T-cell (primary cell): Measurements from ENCODE around the gene AGXT. TPM values are rescaled to one million over a fixed set of nuclear protein-coding genes. Genes with fewer than 3 reads are reported as not detected.

Source experiments
- ATAC-seq, 4 experiments: fragments of 200-7000 bp in 3 of 4; fragments of 150-1000 bp in 1 of 4; cut with Tn5 transposase; replicated peaks in 1 of 4; 1 replicate in 3 of 4; 2 replicates in 1 of 4; pipeline ENCODE4 v1.10.0; 2021; ENCODE audit warnings: moderate library complexity in 3 of 4, mild to moderate bottlenecking in 2 of 4, moderate number of reproducible peaks in 1 of 4
- CTCF ChIA-PET, 2 donors: fragments of 300-600 bp; sonication (Branson Sonifier 250); formaldehyde crosslinking; loops; one replicate each; lab custom pipeline; 2022; ENCODE audit warnings: antibody characterized with exemption in 2 of 2; lab: Charles Lee
- POLR2A ChIA-PET, 2 donors: fragments of 300-600 bp; sonication (Branson Sonifier 250); formaldehyde crosslinking; loops; one replicate each; lab custom pipeline; 2022; ENCODE audit warnings: antibody characterized with exemption in 2 of 2; lab: Charles Lee
- DNase-seq, 35 experiments: peaks; one replicate each; pipeline versions ENCODE4 v3.0.0 to v3.0.0-alpha.2; 2013 to 2023
- H3K27ac ChIP-seq: one replicate; pipeline ENCODE4 v1.5.1; 2013; ENCODE audit warnings: low read length
- H3K27me3 ChIP-seq, 2 experiments: replicated peaks in 1 of 2; 1 replicate in 1 of 2; 2 replicates in 1 of 2; pipeline versions ENCODE4 v1.6.1 to v1.7.0; 2013; ENCODE audit warnings: low read length in 1 of 2, mixed read lengths in 1 of 2; ENCODE audit not compliant: control insufficient read depth in 2 of 2, insufficient read depth in 2 of 2; ENCODE audit errors: extremely low read depth in 1 of 2
- H3K36me3 ChIP-seq, 2 donors: 1 replicate in 1 of 2; 2 replicates in 1 of 2; pipeline versions ENCODE4 v1.6.1 to v1.7.0; 2013; ENCODE audit warnings: low read length in 1 of 2; ENCODE audit not compliant: control insufficient read depth in 2 of 2, insufficient read depth in 1 of 2; ENCODE audit errors: extremely low read depth in 1 of 2
- H3K4me1 ChIP-seq, 2 experiments: 1 replicate in 1 of 2; 2 replicates in 1 of 2; pipeline versions ENCODE4 v1.6.1 to v1.7.0; 2013; ENCODE audit warnings: low read length in 2 of 2, mixed read lengths in 1 of 2; ENCODE audit not compliant: insufficient read depth in 2 of 2, control insufficient read depth in 1 of 2; ENCODE audit errors: extremely low read depth in 1 of 2
- H3K4me3 ChIP-seq, 2 donors: 1 replicate in 1 of 2; 2 replicates in 1 of 2; pipeline versions ENCODE4 v1.5.1 to v1.7.0; 2013; ENCODE audit warnings: mild to moderate bottlenecking in 2 of 2, low read length in 1 of 2, moderate library complexity in 1 of 2; ENCODE audit not compliant: control insufficient read depth in 1 of 2; ENCODE audit errors: extremely low read depth in 1 of 2
- H3K9me3 ChIP-seq: 2 replicates; pipeline ENCODE4 v1.7.0; 2013
- H3K27ac Mint-ChIP-seq, 2 donors: one replicate each; pipeline ENCODE4 v1.8.0; 2020 to 2021; ENCODE audit warnings: mild to moderate bottlenecking in 2 of 2, mixed read lengths in 2 of 2
- H3K27me3 Mint-ChIP-seq, 2 donors: one replicate each; pipeline ENCODE4 v1.8.0; 2021 to 2022; ENCODE audit warnings: mixed read lengths in 2 of 2
- H3K36me3 Mint-ChIP-seq: one replicate; pipeline ENCODE4 v1.8.0; 2021; ENCODE audit warnings: mixed read lengths
- H3K4me1 Mint-ChIP-seq, 3 donors: one replicate each; pipeline ENCODE4 v1.8.0; 2020 to 2022; ENCODE audit warnings: mixed read lengths in 3 of 3, mild to moderate bottlenecking in 1 of 3
- H3K4me3 Mint-ChIP-seq, 3 donors: one replicate each; pipeline ENCODE4 v1.8.0; 2020 to 2022; ENCODE audit warnings: mild to moderate bottlenecking in 3 of 3, mixed read lengths in 3 of 3, moderate library complexity in 3 of 3
- H3K9me3 Mint-ChIP-seq, 3 donors: one replicate each; pipeline ENCODE4 v1.8.0; 2020 to 2022; ENCODE audit warnings: mixed read lengths in 3 of 3
- WGBS: methylation state at CpG from one replicate; pipeline ENCODE4 v1.1.5; 2013; ENCODE audit warnings: missing lambda C conversion rate; ENCODE audit not compliant: insufficient coverage; 5-methylcytosine and 5-hydroxymethylcytosine counted together
- total RNA-seq, 35 experiments: library from RNA in 6 of 35; stranded (reverse) in 6 of 35; fragments of 120-200 nt in 1 of 35; gene quantifications; one replicate each; pipeline versions ENCODE4 v1.2.1 to v1.2.4 and lab custom pipeline; 2013 to 2026

AGXT gene
- total RNA-seq, 5 donors from 2014 or later (not counting 1 experiment from before 2014, with no cell fraction given): 0.41 to 0.88 (median 0.76) TPM; not detected in 2

DNA sequence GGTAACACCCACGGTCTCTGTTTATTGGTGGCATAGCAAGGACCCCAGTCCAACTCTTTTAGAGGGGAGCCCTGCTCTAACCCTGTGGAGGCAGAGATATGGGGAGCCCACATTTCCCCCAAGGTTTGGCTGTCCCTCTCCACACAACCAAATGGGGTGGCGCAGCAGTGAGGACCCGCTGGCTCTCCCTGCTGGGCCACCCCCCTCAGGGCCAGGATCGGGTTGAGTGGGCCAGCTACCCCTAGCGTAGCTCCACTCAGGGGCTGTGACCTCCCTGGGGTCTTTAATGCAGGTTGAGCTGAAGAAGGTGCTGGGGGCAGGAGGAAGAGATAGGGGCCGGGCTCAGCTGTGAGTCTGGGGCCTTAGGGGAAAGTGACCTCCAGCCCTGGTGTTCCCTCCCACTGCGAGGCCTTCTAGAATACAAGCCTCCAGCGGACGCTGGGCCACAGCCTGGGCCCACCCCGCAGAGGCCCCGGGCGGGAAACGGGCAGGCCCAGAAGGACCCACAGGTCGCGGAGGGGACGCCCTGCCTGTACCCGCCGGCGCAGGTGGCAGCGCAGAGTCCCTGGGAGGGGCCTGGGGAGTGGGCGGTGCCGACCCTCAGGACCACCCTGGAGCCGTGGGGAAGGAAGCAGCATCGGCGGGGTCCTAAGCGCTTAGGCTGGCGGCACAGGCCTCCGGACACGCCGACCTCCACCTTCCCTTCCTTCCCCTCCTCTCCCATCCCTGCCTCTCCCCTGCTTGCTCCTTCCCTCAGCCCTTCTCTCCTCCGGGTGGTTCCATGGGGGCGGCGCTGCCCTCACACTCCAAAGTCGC lies 47.1 kb downstream of the AGXT start:
- ATAC-seq (no peak), DNase-seq (no peak)
- peaks cover under 1 to 28% of the 10 kb centered on the region in 2 donors for H3K27me3 Mint-ChIP-seq
- no peaks in the 10 kb centered on the region for H3K36me3 Mint-ChIP-seq
- peaks cover 0 to 63% of the 10 kb centered on the region in 2 experiments for H3K27me3 ChIP-seq
- ChIA-PET CTCF (no interaction called here), POLR2A (no interaction called here)
- no peak overlapping the region for H3K4me3 ChIP-seq
- H3K4me3 Mint-ChIP-seq: no peak overlapping the region
- H3K9me3 ChIP-seq: no peaks in the 10 kb centered on the region
- peaks cover 0 to 8% of the 10 kb centered on the region in 2 experiments for H3K4me1 ChIP-seq
- peaks cover 0 to 3% (median 0%) of the 10 kb centered on the region in 3 donors for H3K4me1 Mint-ChIP-seq
- H3K27ac ChIP-seq: no peak overlapping the region
- no peaks in the 10 kb centered on the region for H3K9me3 Mint-ChIP-seq
- H3K36me3 ChIP-seq: no peaks in the 10 kb centered on the region
- H3K27ac Mint-ChIP-seq: no peak overlapping the region
- 6% methylated on average over 17 of the region's 34 CpGs for WGBS

DNA sequence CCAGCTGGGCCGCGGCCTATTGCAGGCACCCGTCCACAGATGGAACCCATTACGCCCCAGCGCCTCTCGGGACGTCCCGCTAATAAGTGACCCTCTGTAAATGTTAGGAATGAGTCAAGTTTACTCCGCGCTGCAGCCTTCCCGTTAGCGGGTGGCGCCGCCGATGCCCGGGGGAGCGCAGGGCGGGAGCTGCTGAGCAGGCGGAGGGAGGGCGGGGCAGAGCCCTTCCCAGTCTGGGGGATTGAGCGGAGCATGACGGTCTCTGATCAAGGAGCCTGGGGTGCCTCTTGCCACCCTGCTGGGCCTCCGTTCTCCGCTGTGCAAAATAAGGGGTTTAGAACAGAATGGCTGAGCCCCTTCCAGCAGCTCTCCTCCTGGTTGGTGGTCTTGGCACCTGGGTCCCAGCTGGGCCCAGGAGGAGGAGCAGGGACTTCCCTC lies 48.0 kb downstream of the AGXT start:
- H3K27me3 ChIP-seq: peaks cover 0 to 59% of the 10 kb centered on the region in 2 experiments
- H3K4me1 ChIP-seq: peaks cover 0 to 8% of the 10 kb centered on the region in 2 experiments
- Mint-ChIP-seq H3K27ac (no peak overlapping the region), H3K36me3 (no peaks in the 10 kb centered on the region), H3K4me1 (peaks cover 0 to 3% (median 0%) of the 10 kb centered on the region in 3 donors), H3K9me3 (no peaks in the 10 kb centered on the region), H3K27me3 (peaks cover 0 to 25% of the 10 kb centered on the region in 2 donors), H3K4me3 (no peak overlapping the region)
- no peak overlapping the region for H3K4me3 ChIP-seq
- H3K9me3 ChIP-seq: no peaks in the 10 kb centered on the region
- ATAC-seq (no peak), DNase-seq (no peak)
- CTCF ChIA-PET: no interaction called here
- H3K36me3 ChIP-seq: no peaks in the 10 kb centered on the region
- 9% methylated on average over 20 of the region's 24 CpGs for WGBS
- POLR2A ChIA-PET: no interaction called here
- H3K27ac ChIP-seq: no peak overlapping the region

DNA sequence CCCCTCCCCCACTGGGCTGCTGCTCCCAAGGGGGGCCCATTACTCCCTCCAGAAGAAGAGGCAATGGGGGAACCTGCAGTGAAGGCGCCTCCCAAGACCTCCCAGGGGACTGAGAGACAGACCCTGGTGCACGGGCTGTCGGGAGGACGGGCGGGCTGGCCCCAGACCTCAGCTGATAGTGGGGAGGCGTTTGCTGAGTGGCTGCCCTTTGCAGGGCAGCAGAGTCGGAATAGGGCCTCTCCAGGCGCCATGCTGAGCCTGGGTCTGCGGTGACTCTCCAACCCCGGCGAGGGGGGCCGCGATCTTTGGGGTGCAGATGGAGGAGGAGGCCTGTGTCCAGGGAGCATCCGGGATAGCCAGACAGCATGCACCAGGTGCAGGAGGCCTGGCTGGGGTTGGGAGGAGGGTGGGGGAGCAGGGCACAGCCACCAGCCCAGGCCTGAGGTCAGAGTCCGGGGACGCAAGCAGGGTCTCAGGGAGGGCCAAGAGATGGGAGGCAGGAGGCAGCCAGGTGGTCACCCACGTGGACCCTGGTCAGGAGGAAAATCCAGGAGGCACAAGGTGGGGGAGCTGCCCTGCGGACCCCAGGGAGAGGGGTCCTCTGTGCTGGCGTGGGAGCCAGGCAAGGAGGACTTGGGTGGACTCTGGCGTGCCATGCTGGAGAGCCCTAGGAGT lies 48.5 kb downstream of the AGXT start:
- no peak overlapping the region for H3K4me3 Mint-ChIP-seq
- H3K4me1 Mint-ChIP-seq: peaks cover 0 to 3% (median 0%) of the 10 kb centered on the region in 3 donors
- DNase-seq (no peak), ATAC-seq (no peak)
- H3K36me3 ChIP-seq: no peaks in the 10 kb centered on the region
- H3K36me3 Mint-ChIP-seq: no peaks in the 10 kb centered on the region
- H3K4me1 ChIP-seq: peaks cover 0 to 8% of the 10 kb centered on the region in 2 experiments
- H3K27ac Mint-ChIP-seq: no peak overlapping the region
- WGBS: 84% methylated on average over 16 of the region's 20 CpGs
- H3K9me3 Mint-ChIP-seq: no peaks in the 10 kb centered on the region
- H3K9me3 ChIP-seq: no peaks in the 10 kb centered on the region
- peaks cover 0 to 56% of the 10 kb centered on the region in 2 experiments for H3K27me3 ChIP-seq
- no peak overlapping the region for H3K4me3 ChIP-seq
- H3K27ac ChIP-seq: no peak overlapping the region
- ChIA-PET CTCF (no interaction called here), POLR2A (no interaction called here)
- peaks cover 0 to 19% of the 10 kb centered on the region in 2 donors for H3K27me3 Mint-ChIP-seq

DNA sequence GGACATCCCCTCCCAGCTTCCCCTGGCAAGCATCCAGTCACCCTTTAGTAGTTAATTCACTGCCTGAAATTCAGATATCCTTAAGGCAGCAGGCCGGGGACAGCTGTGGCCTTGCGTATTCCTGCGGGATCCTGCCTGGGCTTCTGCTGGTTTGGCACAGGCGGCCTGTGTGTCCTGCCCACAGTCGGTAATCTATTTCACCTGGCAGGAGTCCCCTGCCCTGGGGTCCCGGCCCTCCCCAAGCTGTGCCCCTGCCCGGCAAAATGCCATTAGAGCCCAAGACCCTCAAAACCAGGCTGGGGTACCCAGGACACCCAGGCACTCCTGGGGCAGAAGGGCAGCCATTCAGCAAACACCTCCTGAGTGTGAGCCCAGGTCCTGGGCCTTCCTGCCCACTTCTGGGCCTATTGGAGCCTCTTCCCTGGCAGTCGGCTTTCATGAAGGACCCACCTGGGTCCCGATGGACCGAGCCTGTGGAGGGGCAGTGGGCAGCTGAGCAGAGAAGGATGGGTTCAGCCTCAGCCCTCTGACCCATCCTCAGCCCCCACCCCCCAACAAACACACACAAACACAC lies 49.1 kb downstream of the AGXT start:
- peaks cover 0 to 54% of the 10 kb centered on the region in 2 experiments for H3K27me3 ChIP-seq
- Mint-ChIP-seq H3K27ac (no peak overlapping the region), H3K27me3 (peaks cover 0 to 13% of the 10 kb centered on the region in 2 donors), H3K4me1 (peaks cover 0 to 3% (median 0%) of the 10 kb centered on the region in 3 donors), H3K9me3 (no peaks in the 10 kb centered on the region), H3K4me3 (no peak overlapping the region), H3K36me3 (no peaks in the 10 kb centered on the region)
- H3K36me3 ChIP-seq: no peaks in the 10 kb centered on the region
- H3K9me3 ChIP-seq: no peaks in the 10 kb centered on the region
- no peak overlapping the region for H3K27ac ChIP-seq
- peak in 2 of 35 experiments; percentile 1 to 3 for DNase-seq
- ChIA-PET POLR2A (no interaction called here), CTCF (no interaction called here)
- H3K4me1 ChIP-seq: peaks cover 0 to 8% of the 10 kb centered on the region in 2 experiments
- no peak overlapping the region for H3K4me3 ChIP-seq
- no peak for ATAC-seq
- 84% methylated on average over 6 of the region's 10 CpGs for WGBS

DNA sequence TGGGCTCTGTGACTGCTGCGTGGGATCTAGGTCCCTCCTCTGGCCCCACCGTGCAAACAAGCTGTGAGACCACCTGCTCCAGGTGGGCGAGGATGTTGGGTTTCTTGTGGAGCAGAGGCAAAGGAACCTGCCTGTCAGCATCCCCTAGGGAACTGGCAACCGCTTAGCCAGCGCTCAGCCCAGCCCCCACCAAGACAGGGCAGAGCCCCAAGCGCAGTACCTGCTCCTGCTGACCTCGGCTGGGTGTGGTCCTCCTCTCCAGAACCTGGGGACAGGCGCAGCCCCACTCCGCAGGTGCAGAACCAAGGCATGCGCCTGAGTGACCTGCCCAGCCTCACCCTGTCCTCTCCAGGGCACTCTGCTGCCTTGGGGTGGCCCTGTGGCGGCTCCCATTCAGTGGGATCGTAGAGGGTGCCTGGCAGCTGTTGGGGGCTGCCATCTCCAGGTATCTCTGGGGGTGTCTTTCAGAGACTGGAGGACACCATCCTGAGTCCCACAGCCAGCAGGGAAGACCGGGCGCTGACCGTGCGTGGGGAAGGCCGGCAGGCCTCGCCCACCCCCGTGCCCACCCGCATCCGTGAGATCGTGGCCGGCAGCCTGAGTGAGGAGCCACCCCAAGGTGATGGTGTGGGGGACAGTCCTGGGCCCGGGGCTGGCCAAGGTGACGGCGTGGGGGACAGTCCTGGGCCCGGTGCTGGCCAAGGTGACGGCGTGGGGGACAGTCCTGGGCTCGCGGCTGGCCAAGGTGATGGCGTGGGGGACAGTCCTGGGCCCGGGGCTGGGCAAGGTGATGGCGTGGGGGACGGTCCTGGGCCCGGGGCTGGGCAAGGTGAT lies 49.9 kb downstream of the AGXT start:
- ATAC-seq: no peak

More for the DNA sequence above, 49.9 kb downstream of the AGXT start:
- Mint-ChIP-seq H3K4me3 (no peak overlapping the region), H3K27me3 (peaks cover 0 to 10% of the 10 kb centered on the region in 2 donors), H3K4me1 (peaks cover 0 to 3% (median 0%) of the 10 kb centered on the region in 3 donors), H3K9me3 (no peaks in the 10 kb centered on the region), H3K36me3 (no peaks in the 10 kb centered on the region), H3K27ac (no peak overlapping the region)
- 86% methylated on average over 31 of the region's 36 CpGs for WGBS
- POLR2A ChIA-PET: no interaction called here
- H3K4me1 ChIP-seq: peaks cover 0 to 8% of the 10 kb centered on the region in 2 experiments
- peaks cover 0 to 48% of the 10 kb centered on the region in 2 experiments for H3K27me3 ChIP-seq
- no peaks in the 10 kb centered on the region for H3K9me3 ChIP-seq
- no peak overlapping the region for H3K27ac ChIP-seq
- DNase-seq: peak in 2 of 35 experiments; percentile 2 to 3
- CTCF ChIA-PET: no interaction called here
- no peak overlapping the region for H3K4me3 ChIP-seq
- H3K36me3 ChIP-seq: no peaks in the 10 kb centered on the region
